Gastroesophageal sphincter (tissue), 2 donors: ENCODE data around the gene TTLL8.

Experiments
- EP300 ChIP-seq: sonication (generic); formaldehyde crosslinking; IDR thresholded peaks from one replicate; pipeline ENCODE4 v1.6.1; 2017; ENCODE audit warnings: antibody characterized with exemption, mild to moderate bottlenecking
- POLR2A ChIP-seq, 2 donors: fragments of 450-650 bp; IDR thresholded peaks; one replicate each; pipeline ENCODE4 v1.6.1; 2017; ENCODE audit warnings: antibody characterized with exemption in 2 of 2, mild to moderate bottlenecking in 2 of 2, moderate library complexity in 1 of 2

DNA sequence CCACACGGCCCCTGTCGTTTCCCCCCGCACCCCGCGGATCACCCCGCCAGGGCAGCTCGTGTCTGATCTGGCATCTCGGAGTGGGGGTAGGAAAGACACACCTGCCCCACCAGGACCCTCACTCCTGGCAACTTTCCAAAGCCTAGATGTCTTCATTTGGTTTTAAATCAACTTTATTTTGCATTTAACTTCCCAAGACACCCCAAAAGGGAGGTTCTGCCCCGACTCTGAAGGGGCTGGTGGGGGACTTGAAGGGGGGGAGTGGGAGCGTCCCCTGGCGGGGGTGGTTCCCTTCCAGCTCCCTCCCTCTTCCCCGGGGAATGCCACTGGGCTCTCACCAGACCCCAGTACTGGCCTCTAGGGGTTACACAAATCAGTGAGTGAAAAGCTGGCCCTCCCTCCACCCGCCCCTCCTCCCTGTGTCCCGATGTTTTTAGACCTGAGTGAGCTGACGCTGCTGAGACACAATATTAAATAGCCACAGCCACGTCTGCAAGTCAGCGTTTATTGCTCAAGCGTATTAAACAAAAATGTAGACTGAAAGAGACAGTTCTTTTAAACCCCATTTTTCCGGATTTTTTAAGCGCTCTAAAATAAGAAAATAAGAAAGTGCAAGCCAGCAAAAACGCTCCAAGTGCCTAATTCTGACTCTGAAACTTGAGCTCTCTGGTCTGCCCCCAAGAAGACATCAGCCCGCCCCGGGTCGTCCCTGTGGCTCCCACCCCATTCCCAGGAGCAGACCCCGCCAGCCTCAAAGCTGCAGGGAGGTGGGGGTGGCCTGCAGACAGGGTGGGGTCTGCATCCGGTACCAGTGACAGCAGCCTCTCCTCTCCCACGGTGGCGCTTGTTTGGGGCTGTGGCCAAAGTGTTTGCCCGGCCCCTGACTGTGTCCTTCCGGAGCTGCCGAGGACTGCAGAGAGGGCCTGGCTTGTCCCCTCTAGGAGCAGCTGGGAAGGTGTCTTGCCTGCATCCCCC is 1.1 kb upstream of the TTLL8 start:
- TF ChIP-seq POLR2A (IDR thresholded peaks at IDR 0.05), result no peak
- no peak for TF ChIP-seq EP300
